ENCODE measurements around the gene FOXM1.
"Not testable (repeated sequence)": the region's sequence is repeated elsewhere in the genome, so short reads cannot be mapped to it uniquely, and the experiment has no call there.

The FOXM1 gene

DNA sequence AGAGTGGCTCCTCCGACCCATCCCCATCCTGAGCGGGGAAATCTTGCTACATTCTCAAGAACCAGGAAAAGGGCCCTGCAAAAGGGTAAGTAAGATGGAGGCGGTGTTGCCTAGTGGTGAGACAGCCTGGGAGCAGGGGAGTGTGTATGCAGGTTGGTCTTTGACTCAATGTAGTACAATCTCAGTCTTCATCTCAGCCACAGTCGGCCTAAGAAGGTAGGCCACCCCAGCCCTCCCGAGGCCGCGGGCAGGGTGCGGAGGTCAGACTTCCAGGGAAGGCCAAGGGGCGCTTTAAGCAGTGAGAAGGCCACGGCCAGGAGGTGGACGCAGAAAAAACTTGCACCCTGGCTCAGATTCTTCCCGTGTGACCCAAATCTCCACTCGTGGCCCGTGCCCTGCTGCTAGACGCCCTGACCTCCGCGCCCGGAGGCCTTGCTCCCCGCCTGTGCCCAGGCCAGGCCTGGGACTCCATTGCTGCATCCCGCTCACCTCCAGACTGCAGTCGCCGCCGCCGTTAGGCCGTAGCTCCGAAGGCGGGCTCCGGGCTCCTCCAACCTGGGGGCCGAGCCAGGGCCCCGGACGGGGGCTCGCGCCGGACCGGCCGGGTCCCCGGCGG is 435 bp downstream of the FOXM1 start:
- Histone ChIP-seq H3K9me3 (ENCODE audit: control insufficient read depth, low read length) (no peaks in the 10 kb centered on the region), H3K27me3 (ENCODE audit: control insufficient read depth, insufficient read depth, low read length) (no peaks in the 10 kb centered on the region), H3K4me1 (ENCODE audit: control insufficient read depth, insufficient read depth, low read length) (peaks cover 19% of the 10 kb centered on the region), H3K36me3 (ENCODE audit: control insufficient read depth, insufficient read depth, low read length) (no peaks in the 10 kb centered on the region), H3K4me3 (ENCODE audit: low read length) (peak overlapping the region; percentile 93), H3K9ac (ENCODE audit: low read length) (peak overlapping the region; percentile 95)

DNA sequence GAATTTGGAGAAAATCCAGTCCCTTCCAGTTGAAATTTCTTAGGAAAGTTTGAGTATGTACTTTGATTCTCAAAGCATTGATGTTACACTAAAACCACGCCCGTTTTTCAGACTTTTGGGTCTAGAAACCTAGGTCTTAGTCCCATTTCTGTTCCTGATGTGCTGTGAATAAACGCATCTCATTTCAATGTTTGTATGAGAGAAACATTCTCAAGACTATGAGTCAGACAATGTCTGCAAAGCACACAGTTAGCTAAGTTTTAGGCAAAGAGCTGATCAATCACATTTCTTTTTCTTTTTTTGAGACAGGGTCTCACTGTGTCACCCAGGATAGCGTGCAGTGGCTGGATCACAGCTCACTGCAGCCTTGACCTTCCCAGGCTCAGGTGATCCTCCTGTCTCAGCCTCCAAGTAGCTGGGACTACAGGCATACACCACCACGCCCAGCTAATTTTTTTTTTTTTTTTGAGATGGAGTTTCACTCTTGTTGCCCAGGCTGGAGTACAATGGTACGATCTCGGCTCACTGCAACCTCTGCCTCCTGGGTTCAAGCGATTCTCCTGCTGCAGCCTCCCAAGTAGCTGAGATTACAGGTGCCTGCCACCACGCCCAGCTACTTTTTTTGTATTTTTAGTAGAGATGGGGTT is 7.9 kb downstream of the FOXM1 start:
- not testable (repeated sequence) for H3K4me1 ChIP-seq (ENCODE audit: control insufficient read depth, insufficient read depth, low read length); H3K27me3 ChIP-seq (ENCODE audit: control insufficient read depth, insufficient read depth, low read length); H3K36me3 ChIP-seq (ENCODE audit: control insufficient read depth, insufficient read depth, low read length); H3K9me3 ChIP-seq (ENCODE audit: control insufficient read depth, low read length); H3K9ac ChIP-seq (ENCODE audit: low read length); H3K4me3 ChIP-seq (ENCODE audit: low read length)

DNA sequence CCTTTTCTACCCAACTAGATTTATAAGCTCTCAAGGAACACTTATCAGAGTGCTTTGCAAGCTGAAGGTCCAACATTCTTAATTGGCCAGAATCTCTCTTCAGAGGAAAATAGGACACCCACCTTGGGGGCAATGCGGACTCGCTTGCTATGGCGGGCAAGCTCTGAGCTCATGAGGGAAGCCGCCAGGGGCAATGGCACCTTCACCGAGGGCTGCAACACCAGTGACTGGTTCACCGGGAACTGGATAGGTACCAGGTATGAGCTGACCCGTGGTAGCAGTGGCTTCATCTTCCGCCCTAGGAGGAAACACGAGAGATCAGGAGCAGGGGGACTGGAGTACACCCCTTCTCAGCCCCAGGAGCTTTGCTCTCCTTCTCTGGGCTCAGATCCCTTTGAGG is 12.8 kb downstream of the FOXM1 start:
- no peak overlapping the region for H3K4me3 ChIP-seq (ENCODE audit: low read length)
- H3K27me3 ChIP-seq (ENCODE audit: control insufficient read depth, insufficient read depth, low read length): no peaks in the 10 kb centered on the region
- H3K4me1 ChIP-seq (ENCODE audit: control insufficient read depth, insufficient read depth, low read length): no peaks in the 10 kb centered on the region
- H3K36me3 ChIP-seq (ENCODE audit: control insufficient read depth, insufficient read depth, low read length): no peaks in the 10 kb centered on the region
- no peaks in the 10 kb centered on the region for H3K9me3 ChIP-seq (ENCODE audit: control insufficient read depth, low read length)
- no peak overlapping the region for H3K9ac ChIP-seq (ENCODE audit: low read length)

GRCh38 chr12:2863402-2863801 is 13.6 kb downstream of the FOXM1 start:
- not testable (repeated sequence) for H3K4me1 ChIP-seq (ENCODE audit: control insufficient read depth, insufficient read depth, low read length); H3K9me3 ChIP-seq (ENCODE audit: control insufficient read depth, low read length); H3K9ac ChIP-seq (ENCODE audit: low read length); H3K27me3 ChIP-seq (ENCODE audit: control insufficient read depth, insufficient read depth, low read length); H3K36me3 ChIP-seq (ENCODE audit: control insufficient read depth, insufficient read depth, low read length); H3K4me3 ChIP-seq (ENCODE audit: low read length)

DNA sequence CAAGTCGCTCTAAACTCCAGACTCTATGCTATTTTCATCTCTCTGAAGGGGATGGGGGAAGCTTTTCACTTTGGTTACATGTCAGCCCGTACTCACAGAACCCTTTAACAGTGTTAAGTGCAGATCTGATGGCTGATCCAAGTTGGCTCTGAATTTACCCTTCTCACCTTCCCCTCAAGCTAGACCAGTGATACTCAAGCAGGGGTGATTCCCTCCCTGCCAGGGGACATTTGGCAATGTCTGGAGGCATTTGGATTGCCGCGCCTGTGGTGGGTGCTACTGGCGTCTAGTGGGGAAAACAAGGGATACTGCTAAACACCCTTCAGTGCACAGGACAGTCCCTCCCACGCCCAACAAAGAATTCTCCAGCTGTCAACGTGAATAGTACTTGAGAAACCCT is 14.1 kb downstream of the FOXM1 start:
- Histone ChIP-seq H3K27me3 (ENCODE audit: control insufficient read depth, insufficient read depth, low read length) (no peaks in the 10 kb centered on the region), H3K9ac (ENCODE audit: low read length) (no peak overlapping the region), H3K4me1 (ENCODE audit: control insufficient read depth, insufficient read depth, low read length) (no peaks in the 10 kb centered on the region), H3K4me3 (ENCODE audit: low read length) (no peak overlapping the region), H3K9me3 (ENCODE audit: control insufficient read depth, low read length) (no peaks in the 10 kb centered on the region), H3K36me3 (ENCODE audit: control insufficient read depth, insufficient read depth, low read length) (no peaks in the 10 kb centered on the region)

DNA sequence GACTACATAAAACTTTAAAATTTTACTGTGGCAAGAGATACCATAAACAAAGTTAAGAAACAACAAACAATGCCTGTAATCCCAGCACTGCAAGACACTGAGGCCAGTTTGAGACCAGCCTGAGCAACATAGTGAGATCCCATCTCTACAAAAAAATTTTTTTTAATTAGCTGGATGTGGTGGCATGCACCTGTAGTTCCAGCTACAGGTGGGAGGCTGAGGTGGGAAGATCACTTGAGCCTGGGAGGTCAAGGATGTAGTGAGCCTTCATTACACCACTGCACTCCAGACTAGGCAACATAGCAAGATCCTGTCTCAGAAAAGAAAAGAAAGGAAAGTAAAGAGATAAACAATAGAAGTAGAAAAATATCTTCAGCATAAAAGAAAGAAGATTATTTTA is 16.8 kb downstream of the FOXM1 start:
- H3K36me3 ChIP-seq (ENCODE audit: control insufficient read depth, insufficient read depth, low read length): no peaks in the 10 kb centered on the region
- no peaks in the 10 kb centered on the region for H3K9me3 ChIP-seq (ENCODE audit: control insufficient read depth, low read length)
- no peaks in the 10 kb centered on the region for H3K27me3 ChIP-seq (ENCODE audit: control insufficient read depth, insufficient read depth, low read length)
- H3K4me3 ChIP-seq (ENCODE audit: low read length): no peak overlapping the region
- no peak overlapping the region for H3K9ac ChIP-seq (ENCODE audit: low read length)
- H3K4me1 ChIP-seq (ENCODE audit: control insufficient read depth, insufficient read depth, low read length): no peaks in the 10 kb centered on the region

DNA sequence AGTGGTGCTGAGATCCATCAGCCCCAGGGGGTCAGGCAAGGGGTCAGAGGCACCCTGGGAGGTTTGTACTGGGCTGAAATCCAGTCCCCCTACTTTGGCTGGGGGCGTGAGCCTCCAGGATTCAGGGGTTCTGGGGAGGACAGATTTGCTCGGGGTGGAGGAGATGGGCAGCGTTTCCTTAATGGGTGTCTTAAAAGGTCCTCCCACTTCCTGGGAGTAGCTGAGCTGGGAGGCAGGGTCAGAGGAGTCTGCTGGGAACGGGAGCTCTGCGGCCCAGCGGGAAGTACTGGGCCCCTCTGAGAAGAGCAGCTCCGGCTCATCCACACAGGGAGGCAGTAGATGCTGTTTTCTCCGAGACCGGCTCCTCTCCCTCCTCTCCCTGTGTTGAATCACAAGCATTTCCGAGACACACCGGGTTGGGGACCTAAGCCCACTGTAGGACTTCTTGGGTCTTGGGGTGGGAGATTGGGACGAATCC is 18.0 kb downstream of the FOXM1 start:
- no peak overlapping the region for H3K9ac ChIP-seq (ENCODE audit: low read length)
- H3K27me3 ChIP-seq (ENCODE audit: control insufficient read depth, insufficient read depth, low read length): no peaks in the 10 kb centered on the region
- H3K36me3 ChIP-seq (ENCODE audit: control insufficient read depth, insufficient read depth, low read length): no peaks in the 10 kb centered on the region
- H3K4me1 ChIP-seq (ENCODE audit: control insufficient read depth, insufficient read depth, low read length): no peaks in the 10 kb centered on the region
- H3K4me3 ChIP-seq (ENCODE audit: low read length): no peak overlapping the region
- no peaks in the 10 kb centered on the region for H3K9me3 ChIP-seq (ENCODE audit: control insufficient read depth, low read length)

DNA sequence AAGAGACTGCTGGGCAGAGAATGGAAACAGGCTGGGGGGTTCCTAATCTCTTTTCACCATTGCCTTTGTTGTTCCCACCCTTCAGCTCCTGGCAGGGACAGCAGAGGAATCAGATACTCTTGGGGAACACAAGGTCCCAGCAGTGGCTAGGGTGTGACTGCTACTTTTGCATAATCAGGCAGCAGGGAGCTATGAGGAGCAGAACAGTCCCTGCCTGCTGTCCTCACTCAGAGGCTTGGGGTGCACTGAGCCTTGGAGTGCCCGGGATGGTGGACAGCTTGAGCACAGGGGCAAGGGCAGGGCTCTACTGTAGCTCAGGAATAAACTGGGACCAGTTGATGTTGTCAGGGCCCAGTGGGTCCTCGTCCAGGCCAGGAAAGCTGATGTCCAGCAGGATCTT is 18.6 kb downstream of the FOXM1 start:
- Histone ChIP-seq H3K36me3 (ENCODE audit: control insufficient read depth, insufficient read depth, low read length) (no peaks in the 10 kb centered on the region), H3K9ac (ENCODE audit: low read length) (no peak overlapping the region), H3K4me3 (ENCODE audit: low read length) (no peak overlapping the region), H3K9me3 (ENCODE audit: control insufficient read depth, low read length) (no peaks in the 10 kb centered on the region), H3K27me3 (ENCODE audit: control insufficient read depth, insufficient read depth, low read length) (no peaks in the 10 kb centered on the region), H3K4me1 (ENCODE audit: control insufficient read depth, insufficient read depth, low read length) (no peaks in the 10 kb centered on the region)

DNA sequence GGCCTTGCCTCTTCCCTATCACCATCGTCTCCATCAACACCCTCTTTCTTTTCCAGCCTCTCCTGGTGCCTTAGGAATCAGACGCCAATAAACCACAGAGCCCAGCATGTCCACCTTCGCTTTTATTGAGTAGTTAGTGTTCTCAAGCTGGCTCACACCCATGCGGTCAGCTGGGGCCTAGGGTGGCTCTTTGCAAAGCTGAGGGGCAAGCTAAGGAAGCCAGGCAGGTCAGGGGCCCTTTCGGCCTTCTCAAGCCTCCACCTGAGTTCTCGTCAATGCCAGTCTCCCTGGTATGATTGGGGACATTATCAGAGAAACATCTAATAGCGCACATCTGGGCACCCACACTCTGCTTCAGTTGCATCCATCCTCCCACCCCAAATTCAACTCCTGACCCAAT is 19.4 kb downstream of the FOXM1 start:
- no peak overlapping the region for H3K9ac ChIP-seq (ENCODE audit: low read length)
- H3K27me3 ChIP-seq (ENCODE audit: control insufficient read depth, insufficient read depth, low read length): no peaks in the 10 kb centered on the region
- no peaks in the 10 kb centered on the region for H3K36me3 ChIP-seq (ENCODE audit: control insufficient read depth, insufficient read depth, low read length)
- no peaks in the 10 kb centered on the region for H3K4me1 ChIP-seq (ENCODE audit: control insufficient read depth, insufficient read depth, low read length)
- H3K9me3 ChIP-seq (ENCODE audit: control insufficient read depth, low read length): no peaks in the 10 kb centered on the region
- H3K4me3 ChIP-seq (ENCODE audit: low read length): no peak overlapping the region

DNA sequence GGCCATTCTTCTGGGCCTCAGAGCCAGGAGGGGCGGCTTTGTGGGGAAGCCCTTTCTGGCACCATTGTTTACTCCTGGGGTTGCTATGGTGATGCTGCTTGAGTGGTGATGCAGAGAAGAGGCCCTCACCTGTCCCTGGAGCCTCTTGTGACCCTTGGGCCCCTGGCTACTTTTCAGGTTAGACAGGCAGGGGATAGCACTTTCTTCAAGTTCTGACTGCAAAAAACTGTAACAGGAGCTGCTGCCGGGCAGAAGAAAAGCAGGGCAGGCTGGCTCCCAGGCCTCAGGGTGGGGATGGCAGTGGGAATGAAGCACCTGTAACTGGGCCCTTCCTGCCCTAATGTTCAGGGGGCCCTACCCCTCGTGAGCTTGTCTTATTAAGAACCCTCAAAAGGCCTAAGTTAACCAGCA is 19.9 kb downstream of the FOXM1 start, which contains the start of gene TEX52:
TEX52 (minus strand) TSS at position 19 of the 411 bp plus-strand sequence; CDS start at position 6, 13 bp downstream.
- Histone ChIP-seq H3K36me3 (ENCODE audit: control insufficient read depth, insufficient read depth, low read length) (no peaks in the 10 kb centered on the region), H3K9me3 (ENCODE audit: control insufficient read depth, low read length) (no peaks in the 10 kb centered on the region), H3K9ac (ENCODE audit: low read length) (no peak within 1 kb of the TSS), H3K4me1 (ENCODE audit: control insufficient read depth, insufficient read depth, low read length) (no peaks in the 10 kb centered on the region), H3K27me3 (ENCODE audit: control insufficient read depth, insufficient read depth, low read length) (no peaks in the 10 kb centered on the region), H3K4me3 (ENCODE audit: low read length) (no peak within 1 kb of the TSS)

DNA sequence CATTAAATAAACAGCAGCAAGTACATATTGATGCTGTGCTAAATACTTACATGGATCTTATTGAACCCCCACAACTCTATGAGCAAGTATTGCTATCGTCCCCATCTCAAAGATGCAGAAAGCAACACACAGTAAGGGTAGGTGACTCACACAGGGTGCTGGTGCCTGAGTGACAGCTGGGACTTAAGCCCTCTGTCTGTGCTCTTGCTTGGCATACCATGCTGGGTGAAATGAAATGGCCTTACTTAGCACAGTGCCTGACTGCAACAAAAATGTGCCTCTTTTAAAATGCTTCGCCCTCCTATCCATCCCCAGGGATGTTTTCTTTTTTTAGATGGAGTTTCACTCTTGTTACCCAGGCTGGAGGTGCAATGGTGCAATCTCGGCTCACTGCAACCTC is 20.9 kb downstream of the FOXM1 start:
- no peak overlapping the region for H3K9ac ChIP-seq (ENCODE audit: low read length)
- no peaks in the 10 kb centered on the region for H3K4me1 ChIP-seq (ENCODE audit: control insufficient read depth, insufficient read depth, low read length)
- no peaks in the 10 kb centered on the region for H3K36me3 ChIP-seq (ENCODE audit: control insufficient read depth, insufficient read depth, low read length)
- H3K4me3 ChIP-seq (ENCODE audit: low read length): no peak overlapping the region
- H3K27me3 ChIP-seq (ENCODE audit: control insufficient read depth, insufficient read depth, low read length): no peaks in the 10 kb centered on the region
- H3K9me3 ChIP-seq (ENCODE audit: control insufficient read depth, low read length): no peaks in the 10 kb centered on the region

GRCh38 chr12:2855546-2855945 is 21.4 kb downstream of the FOXM1 start:
- H3K9ac ChIP-seq (ENCODE audit: low read length): no peak overlapping the region
- no peaks in the 10 kb centered on the region for H3K36me3 ChIP-seq (ENCODE audit: control insufficient read depth, insufficient read depth, low read length)
- no peak overlapping the region for H3K4me3 ChIP-seq (ENCODE audit: low read length)

More at GRCh38 chr12:2855546-2855945, 21.4 kb downstream of the FOXM1 start:
- no peaks in the 10 kb centered on the region for H3K9me3 ChIP-seq (ENCODE audit: control insufficient read depth, low read length)
- H3K27me3 ChIP-seq (ENCODE audit: control insufficient read depth, insufficient read depth, low read length): no peaks in the 10 kb centered on the region
- H3K4me1 ChIP-seq (ENCODE audit: control insufficient read depth, insufficient read depth, low read length): no peaks in the 10 kb centered on the region
